Measurements from ENCODE around the gene DLEU7.

Gene DLEU7

GRCh38 chr13:50884265-50884664 lies 40.8 kb upstream of the DLEU7 start:
- no peak for TF ChIP-seq CTCF (IDR thresholded peaks at IDR 0.05; ENCODE audit: low read depth, low read length)
- DNase-seq (ENCODE audit: low read depth, low spot score) = no peak
- in situ Hi-C loops (cut with HindIII; ENCODE audit: low sequenced_read_pairs) = no loop called here
- H3K4me3 ChIP-seq (ENCODE audit: low read depth, low read length) = no peak overlapping the region

GRCh38 chr13:50883728-50884127 lies 40.2 kb upstream of the DLEU7 start:
- in situ Hi-C loops (cut with HindIII; ENCODE audit: low sequenced_read_pairs) = no loop called here
- no peak for DNase-seq (ENCODE audit: low read depth, low spot score)
- no peak overlapping the region for H3K4me3 ChIP-seq (ENCODE audit: low read depth, low read length)
- TF ChIP-seq CTCF (IDR thresholded peaks at IDR 0.05; ENCODE audit: low read depth, low read length) = no peak

- TF ChIP-seq CTCF (IDR thresholded peaks at IDR 0.05; ENCODE audit: low read depth, low read length) = no peak
- no peak overlapping the region for H3K4me3 ChIP-seq (ENCODE audit: low read depth, low read length)
- in situ Hi-C loops (cut with HindIII; ENCODE audit: low sequenced_read_pairs) = no loop called here
- no peak for DNase-seq (ENCODE audit: low read depth, low spot score)
Observed at GRCh38 chr13:50882816-50883435, 39.4 kb upstream of the DLEU7 start.

- DNase-seq (ENCODE audit: low read depth, low spot score) = no peak
- no peak overlapping the region for H3K4me3 ChIP-seq (ENCODE audit: low read depth, low read length)
- TF ChIP-seq CTCF (IDR thresholded peaks at IDR 0.05; ENCODE audit: low read depth, low read length) = no peak
- in situ Hi-C loops (cut with HindIII; ENCODE audit: low sequenced_read_pairs) = no loop called here
Observed at GRCh38 chr13:50873991-50874390, 30.5 kb upstream of the DLEU7 start.

- H3K4me3 ChIP-seq (ENCODE audit: low read depth, low read length) = no peak overlapping the region
- no peak for DNase-seq (ENCODE audit: low read depth, low spot score)
- TF ChIP-seq CTCF (IDR thresholded peaks at IDR 0.05; ENCODE audit: low read depth, low read length) = no peak
- in situ Hi-C loops (cut with HindIII; ENCODE audit: low sequenced_read_pairs) = no loop called here
Observed at GRCh38 chr13:50873467-50873866, 30.0 kb upstream of the DLEU7 start.

- no peak for DNase-seq (ENCODE audit: low read depth, low spot score)
- no peak overlapping the region for H3K4me3 ChIP-seq (ENCODE audit: low read depth, low read length)
- in situ Hi-C loops (cut with HindIII; ENCODE audit: low sequenced_read_pairs) = no loop called here
- no peak for TF ChIP-seq CTCF (IDR thresholded peaks at IDR 0.05; ENCODE audit: low read depth, low read length)
Observed at GRCh38 chr13:50871405-50871804, 27.9 kb upstream of the DLEU7 start.

- no peak overlapping the region for H3K4me3 ChIP-seq (ENCODE audit: low read depth, low read length)
- in situ Hi-C loops (cut with HindIII; ENCODE audit: low sequenced_read_pairs) = no loop called here
Observed at GRCh38 chr13:50867637-50867945, 24.1 kb upstream of the DLEU7 start.

More at GRCh38 chr13:50867637-50867945, 24.1 kb upstream of the DLEU7 start:
- DNase-seq (ENCODE audit: low read depth, low spot score) = no peak
- TF ChIP-seq CTCF (IDR thresholded peaks at IDR 0.05; ENCODE audit: low read depth, low read length) = no peak

Data from astrocyte of the spinal cord (primary cell).